Measurements from ENCODE around the gene TNFRSF8.

Gene TNFRSF8

DNA sequence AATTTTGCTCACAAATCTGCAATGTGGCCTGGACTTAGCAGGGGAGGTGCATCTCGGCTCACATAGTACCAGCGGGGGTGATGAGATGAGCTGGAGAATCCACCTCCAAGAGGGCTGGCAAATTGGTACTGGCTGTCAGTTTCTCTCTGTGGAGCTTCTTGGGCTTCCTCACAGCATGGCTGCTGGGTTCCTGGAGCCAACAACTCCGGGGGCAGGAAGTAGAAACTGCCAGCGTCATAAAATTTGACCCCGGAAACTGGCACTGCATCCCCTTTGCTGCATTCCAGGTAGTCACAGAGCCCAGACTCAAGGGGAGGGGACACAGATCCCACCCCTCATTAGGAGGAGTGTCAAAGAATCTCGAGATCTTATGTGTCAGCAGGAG lies 86.7 kb downstream of the TNFRSF8 start:
- peak overlapping the region; percentile 65 for H3K27ac Mint-ChIP-seq
- peaks cover 13% of the 10 kb centered on the region for H3K36me3 Mint-ChIP-seq (ENCODE audit: low read depth)
- H3K9me3 Mint-ChIP-seq: peaks cover 16% of the 10 kb centered on the region
- DNase-seq (no peak), ATAC-seq (no peak)
- no peaks in the 10 kb centered on the region for H3K27me3 Mint-ChIP-seq
- peaks cover 87% of the 10 kb centered on the region for H3K4me1 Mint-ChIP-seq
- no peak overlapping the region for H3K4me3 Mint-ChIP-seq

DNA sequence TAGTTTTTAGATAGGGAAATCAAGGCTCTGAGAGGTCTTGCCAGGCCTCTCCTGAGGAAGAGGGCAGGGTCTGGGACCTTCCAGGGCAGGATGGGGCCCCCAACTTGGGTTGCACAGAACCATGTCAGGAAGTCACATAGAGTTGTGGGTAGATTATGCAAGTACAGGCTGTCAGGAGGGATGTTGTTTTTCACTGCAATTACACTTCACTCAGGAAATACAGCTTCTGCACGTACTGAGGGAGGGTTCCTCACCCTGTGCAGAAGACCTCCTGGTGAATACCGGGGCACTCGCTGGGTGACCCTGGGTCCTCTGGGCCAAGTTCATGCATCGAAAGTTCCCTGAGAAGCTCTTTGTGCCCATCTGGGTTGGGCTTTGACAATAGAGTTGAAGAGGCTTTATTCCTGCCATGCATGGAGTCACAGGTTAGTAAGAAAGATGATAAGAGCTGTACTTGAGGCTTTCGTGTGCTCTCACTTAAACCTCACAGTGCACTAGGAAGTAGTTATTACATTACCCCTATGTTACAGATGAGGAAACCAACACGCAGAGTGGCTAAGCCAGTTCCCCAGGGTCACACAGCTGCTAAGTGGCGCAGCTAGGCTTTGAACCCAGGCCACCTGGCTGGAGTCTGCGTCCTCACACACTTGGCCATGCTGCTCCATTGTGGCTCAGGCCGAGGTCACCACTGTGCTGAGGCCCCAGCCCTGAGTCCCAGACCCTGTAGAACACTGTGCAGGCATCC lies 87.5 kb downstream of the TNFRSF8 start:
- Mint-ChIP-seq H3K27me3 (no peaks in the 10 kb centered on the region), H3K27ac (peak overlapping the region; percentile 65), H3K9me3 (peaks cover 16% of the 10 kb centered on the region), H3K4me1 (peaks cover 89% of the 10 kb centered on the region), H3K4me3 (peak overlapping the region; percentile 13), H3K36me3 (ENCODE audit: low read depth) (peaks cover 13% of the 10 kb centered on the region)
- no peak for DNase-seq
- peak; percentile 38 for ATAC-seq

DNA sequence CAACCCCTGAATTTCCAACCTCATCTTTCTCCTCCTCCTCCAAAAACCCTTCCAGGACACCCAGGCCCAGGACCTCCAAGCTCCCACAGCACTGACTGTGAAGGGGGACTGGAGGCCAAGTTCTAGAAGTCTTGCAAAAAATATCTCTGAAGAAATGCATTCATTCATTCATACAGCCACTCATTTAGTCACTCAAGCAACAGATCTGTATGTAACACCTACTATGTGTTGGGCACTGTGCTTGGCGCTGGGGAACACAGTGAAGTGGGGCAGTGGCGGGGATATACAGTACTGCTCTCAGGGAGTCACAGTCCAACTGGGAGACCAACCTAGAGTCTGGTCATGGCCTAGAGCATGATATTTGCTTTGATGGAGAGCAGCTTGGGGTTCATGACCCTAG lies 88.4 kb downstream of the TNFRSF8 start:
- Mint-ChIP-seq H3K4me3 (no peak overlapping the region), H3K36me3 (ENCODE audit: low read depth) (peaks cover 13% of the 10 kb centered on the region), H3K4me1 (peaks cover 93% of the 10 kb centered on the region), H3K27ac (peak overlapping the region; percentile 33), H3K27me3 (no peaks in the 10 kb centered on the region), H3K9me3 (peaks cover 16% of the 10 kb centered on the region)
- DNase-seq (no peak), ATAC-seq (no peak)

DNA sequence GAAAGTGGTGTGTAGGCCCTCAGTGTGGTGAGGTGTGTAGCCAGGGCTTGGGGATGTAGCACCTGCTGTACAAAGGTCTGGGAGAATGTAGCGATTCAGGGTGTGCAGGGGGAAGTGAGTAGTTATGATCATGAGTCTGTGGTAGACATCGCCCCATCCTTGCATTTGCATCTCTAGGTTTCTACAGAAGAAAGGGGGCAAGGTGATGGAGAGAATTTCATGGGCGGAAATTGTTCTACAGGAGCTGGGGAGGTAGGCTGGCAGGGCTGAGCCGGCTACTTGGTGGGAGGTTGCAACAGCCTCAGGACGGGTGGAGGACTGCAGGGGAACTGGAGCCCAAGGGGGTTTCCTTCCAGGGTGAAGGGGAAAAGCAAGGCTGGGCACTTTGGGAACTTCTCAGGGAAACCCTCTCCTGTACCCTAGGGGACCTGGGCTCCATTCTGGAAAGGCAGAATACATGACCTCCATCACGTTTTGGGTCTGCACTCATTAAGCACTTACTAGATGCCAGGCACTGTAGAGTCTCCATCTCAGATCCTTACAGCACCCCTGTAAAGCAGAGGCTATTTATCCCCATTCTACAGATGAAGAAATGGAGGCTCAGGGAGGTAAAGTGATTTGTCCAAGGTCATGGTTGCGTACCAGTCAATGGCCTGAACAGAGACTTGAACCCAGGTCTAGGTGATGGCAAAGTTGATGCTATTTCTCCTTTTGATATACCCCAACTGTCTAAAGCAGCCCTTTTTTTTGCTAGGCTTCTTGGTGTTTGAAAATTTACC lies 89.2 kb downstream of the TNFRSF8 start:
- peak overlapping the region; percentile 16 for H3K4me3 Mint-ChIP-seq
- ATAC-seq: peak; percentile 52
- peaks cover 92% of the 10 kb centered on the region for H3K4me1 Mint-ChIP-seq
- peak overlapping the region; percentile 78 for H3K27ac Mint-ChIP-seq
- H3K36me3 Mint-ChIP-seq (ENCODE audit: low read depth): peaks cover 13% of the 10 kb centered on the region
- H3K27me3 Mint-ChIP-seq: no peaks in the 10 kb centered on the region
- peaks cover 16% of the 10 kb centered on the region for H3K9me3 Mint-ChIP-seq
- DNase-seq: no peak

DNA sequence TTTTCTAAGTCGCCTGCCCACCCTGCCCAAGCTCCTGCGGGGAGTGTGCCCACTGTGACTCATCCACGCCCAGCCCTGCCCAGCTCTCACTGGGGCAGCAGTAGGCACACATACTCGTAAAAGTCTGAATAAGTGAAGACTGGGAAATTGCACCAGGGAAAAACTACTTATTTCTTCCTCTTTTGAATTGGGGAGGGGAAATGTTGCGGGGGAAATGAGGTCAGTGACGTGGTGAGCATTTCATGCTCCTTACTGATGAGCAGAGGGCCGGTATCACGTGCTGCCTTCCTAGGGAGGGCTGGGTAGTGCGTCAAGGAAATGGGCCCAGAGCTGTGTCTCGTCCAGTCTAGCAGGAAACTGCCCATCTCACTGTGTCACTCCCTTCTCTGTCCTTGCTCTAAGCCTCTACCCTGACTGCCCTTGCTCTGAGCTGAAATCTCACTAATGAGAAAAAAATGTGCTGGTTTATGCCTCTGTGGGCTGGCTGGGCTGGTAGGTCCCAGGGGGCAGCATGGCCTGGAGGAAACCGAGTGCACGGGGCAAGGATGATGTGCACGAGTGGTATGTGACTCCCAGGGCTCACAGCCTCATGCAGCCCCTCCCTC lies 90.2 kb downstream of the TNFRSF8 start:
- Mint-ChIP-seq H3K27me3 (no peaks in the 10 kb centered on the region), H3K4me1 (peaks cover 94% of the 10 kb centered on the region), H3K9me3 (peaks cover 16% of the 10 kb centered on the region), H3K27ac (peak overlapping the region; percentile 78), H3K36me3 (ENCODE audit: low read depth) (peaks cover 13% of the 10 kb centered on the region), H3K4me3 (no peak overlapping the region)
- ATAC-seq (peak; percentile 22), DNase-seq (peak; percentile 50)

DNA sequence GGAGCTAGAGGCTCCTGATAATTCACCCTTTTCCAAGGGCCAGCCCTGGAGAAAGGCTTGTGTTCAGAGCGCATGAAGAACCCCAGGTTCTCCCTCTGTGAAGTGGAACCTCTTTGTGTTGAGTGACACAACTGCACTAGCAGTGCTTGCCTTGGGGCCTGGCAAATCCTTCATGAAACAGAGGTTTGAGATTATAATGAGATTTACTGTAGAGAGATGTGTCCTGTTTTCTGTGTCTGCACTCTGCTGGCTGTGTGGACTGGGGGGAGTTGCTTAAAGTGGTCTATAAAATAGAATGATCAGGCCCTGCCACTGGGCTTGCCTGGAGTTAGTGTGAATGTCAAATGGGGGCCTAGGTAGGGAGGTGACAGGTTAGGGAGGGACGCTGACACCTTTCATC lies 92.2 kb downstream of the TNFRSF8 start:
- no peak for DNase-seq
- Mint-ChIP-seq H3K27me3 (no peaks in the 10 kb centered on the region), H3K4me3 (no peak overlapping the region), H3K9me3 (peaks cover 7% of the 10 kb centered on the region), H3K4me1 (peaks cover 91% of the 10 kb centered on the region), H3K27ac (no peak overlapping the region), H3K36me3 (ENCODE audit: low read depth) (peaks cover 3% of the 10 kb centered on the region)
- no peak for ATAC-seq

DNA sequence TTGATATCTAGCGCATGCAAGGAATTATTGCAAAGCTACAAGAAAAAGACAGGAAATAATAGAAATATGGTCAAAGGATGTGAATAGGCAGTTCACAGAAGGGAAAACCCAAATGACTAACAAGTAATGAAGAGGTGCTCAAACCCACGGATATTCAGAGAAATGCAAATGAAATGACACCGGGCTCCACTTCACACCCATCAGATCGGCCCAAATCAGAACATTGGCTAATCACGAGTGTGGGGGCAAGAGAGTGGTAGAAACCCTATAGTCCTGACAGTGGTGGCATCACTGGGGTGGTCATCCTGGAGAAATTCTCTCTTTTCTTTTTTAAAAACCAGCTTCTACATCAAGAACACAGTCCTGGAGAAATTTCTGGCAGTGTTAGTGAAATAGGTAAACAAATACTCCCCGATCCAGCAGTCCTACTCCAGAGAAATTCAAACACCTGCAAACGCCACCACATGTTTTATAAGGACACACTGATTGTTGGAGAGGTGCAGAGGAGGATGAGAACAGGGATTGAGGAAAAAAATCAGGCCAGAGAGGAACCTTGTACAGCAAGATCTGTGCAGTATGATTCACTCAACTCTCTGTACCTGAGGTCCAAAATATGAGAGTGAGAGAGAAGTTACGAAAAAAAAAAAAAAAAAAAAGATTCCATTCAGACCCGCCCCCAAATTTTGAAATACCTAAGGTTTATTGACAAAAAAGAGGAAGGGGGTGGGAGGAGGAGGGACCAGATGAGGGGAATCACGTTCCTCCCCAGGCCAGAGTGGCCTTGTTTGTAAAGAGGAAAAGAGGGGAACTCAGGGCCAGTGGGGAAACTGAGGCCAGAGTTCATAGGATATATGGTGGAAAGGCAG lies 94.5 kb downstream of the TNFRSF8 start:
- Mint-ChIP-seq H3K36me3 (ENCODE audit: low read depth) (peaks cover 2% of the 10 kb centered on the region), H3K9me3 (no peaks in the 10 kb centered on the region), H3K4me1 (peaks cover 91% of the 10 kb centered on the region), H3K27me3 (no peaks in the 10 kb centered on the region), H3K4me3 (peak overlapping the region; percentile 73), H3K27ac (peak overlapping the region; percentile 97)
- DNase-seq: peak; percentile 54
- peak; percentile 67 for ATAC-seq

DNA sequence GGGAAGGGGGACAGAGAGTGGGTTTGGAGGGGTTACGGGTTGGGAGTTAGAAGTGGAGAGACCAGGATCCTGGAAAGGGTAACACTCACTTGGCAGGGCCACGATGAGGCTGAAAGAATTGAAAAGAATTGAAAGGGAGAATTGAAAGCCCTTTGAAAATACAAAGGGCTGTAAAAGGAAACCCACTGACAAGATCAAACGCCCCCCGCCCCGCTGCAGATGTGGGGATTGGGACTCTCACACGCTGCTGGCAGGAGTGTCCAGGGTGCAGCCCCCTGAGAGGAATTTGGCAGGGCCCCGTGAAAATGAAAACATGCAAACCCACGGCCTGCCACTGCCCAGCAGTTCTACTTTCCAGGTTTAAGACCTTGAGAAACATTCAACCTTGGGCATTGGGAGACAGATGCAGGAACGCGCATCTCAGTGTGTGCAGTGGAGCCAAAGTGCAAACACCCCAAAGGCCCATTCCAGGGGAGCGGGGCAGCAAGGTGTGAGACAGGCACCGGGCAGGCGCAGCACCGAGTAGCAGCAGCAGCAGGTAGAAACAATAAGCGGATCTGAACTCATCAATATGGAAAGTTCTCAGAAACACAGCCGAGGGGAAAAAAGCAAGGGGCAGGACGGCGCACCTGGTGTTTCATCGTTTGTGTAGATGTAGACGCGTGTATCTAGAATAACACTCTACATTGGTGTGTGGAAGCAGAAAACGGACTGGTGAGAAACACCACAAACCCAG lies 95.4 kb downstream of the TNFRSF8 start:
- ATAC-seq: no peak
- Mint-ChIP-seq H3K27me3 (no peaks in the 10 kb centered on the region), H3K4me1 (peaks cover 91% of the 10 kb centered on the region), H3K9me3 (no peaks in the 10 kb centered on the region), H3K4me3 (peak overlapping the region; percentile 73), H3K27ac (peak overlapping the region; percentile 97), H3K36me3 (ENCODE audit: low read depth) (peaks cover 2% of the 10 kb centered on the region)
- DNase-seq: no peak

DNA sequence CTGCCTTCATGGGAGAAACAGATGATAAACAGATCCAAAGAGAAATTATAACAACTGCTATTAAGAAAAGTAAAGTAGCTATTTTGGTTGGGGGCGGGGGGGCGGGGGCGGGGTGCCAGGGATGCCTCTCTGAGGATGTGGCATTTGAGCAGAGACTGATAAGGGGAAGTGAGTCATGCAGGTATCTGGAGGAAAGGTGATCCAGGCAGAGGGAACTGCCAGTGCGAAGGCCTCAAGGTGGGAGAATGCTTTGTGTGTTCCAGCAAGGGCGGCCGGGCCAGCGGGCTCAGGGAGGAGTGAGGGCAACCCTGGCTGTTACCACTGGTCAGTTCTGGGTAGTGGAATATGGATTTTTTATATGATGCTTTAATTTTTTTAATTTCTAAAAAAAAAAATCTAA lies 96.7 kb downstream of the TNFRSF8 start:
- Mint-ChIP-seq H3K27ac (peak overlapping the region; percentile 88), H3K4me3 (no peak overlapping the region), H3K9me3 (no peaks in the 10 kb centered on the region), H3K4me1 (peaks cover 94% of the 10 kb centered on the region), H3K27me3 (no peaks in the 10 kb centered on the region), H3K36me3 (ENCODE audit: low read depth) (no peaks in the 10 kb centered on the region)
- ATAC-seq (no peak), DNase-seq (no peak)

DNA sequence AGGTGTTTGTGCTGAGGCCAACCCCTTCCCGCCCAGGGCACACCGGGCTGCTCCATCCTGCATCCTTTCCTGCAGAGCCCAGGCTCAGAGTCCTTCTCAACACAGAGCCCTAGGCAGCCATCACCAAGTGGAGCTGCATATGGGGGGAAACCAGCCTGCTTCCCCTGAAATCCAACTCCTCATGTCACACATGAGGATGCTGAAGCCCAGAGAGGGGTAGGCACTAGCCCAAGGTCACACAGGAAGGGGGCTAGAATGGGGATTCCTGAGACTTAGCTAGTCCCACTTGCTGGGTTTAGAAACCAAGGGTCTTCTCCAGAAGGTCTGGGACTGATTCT lies 98.2 kb downstream of the TNFRSF8 start:
- peaks cover 86% of the 10 kb centered on the region for H3K4me1 Mint-ChIP-seq
- DNase-seq (no peak), ATAC-seq (no peak)
- no peaks in the 10 kb centered on the region for H3K27me3 Mint-ChIP-seq
- no peaks in the 10 kb centered on the region for H3K36me3 Mint-ChIP-seq (ENCODE audit: low read depth)
- peak overlapping the region; percentile 82 for H3K27ac Mint-ChIP-seq
- peak overlapping the region; percentile 42 for H3K4me3 Mint-ChIP-seq
- no peaks in the 10 kb centered on the region for H3K9me3 Mint-ChIP-seq

DNA sequence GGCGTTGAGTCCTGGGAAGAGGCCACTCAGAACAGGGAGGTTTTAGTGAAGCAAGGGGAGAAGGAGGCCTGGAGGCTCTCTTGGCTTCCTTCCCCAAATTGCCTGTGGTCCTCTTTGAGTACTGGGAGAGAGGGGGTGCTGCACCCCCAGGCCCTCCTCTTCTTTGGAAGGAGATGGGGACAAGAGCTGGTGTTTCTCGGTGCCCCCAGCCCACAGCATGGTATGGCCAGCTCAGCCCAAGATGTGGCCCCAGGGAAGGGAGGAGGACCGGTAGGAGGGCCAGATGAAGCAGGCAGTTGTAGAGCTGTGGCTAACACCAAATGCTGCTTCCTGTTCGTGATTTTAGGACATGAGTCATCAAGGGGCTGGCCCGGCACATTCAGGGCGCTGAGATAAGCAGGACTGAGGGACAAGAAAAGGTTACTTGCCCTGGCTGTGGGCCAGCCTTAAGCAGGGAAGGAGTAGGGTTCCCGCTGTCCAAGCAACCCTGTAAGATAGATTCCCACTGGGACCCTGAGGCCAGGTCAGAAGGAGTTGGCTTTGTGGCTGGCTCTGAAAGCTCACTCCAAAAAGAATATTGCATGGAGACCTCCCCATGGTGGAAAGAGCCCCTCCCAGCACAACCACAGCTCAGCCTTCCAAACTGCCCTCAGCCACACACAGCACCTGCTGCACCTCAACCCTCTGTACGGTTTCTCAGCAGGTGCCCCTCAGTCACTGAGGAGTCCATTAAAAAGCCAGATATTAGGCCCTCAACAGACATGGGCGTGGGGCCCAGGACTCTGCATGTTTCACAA lies 98.8 kb downstream of the TNFRSF8 start:
- peak; percentile 78 for DNase-seq
- ATAC-seq: peak; percentile 86
- Mint-ChIP-seq H3K4me1 (peaks cover 86% of the 10 kb centered on the region), H3K27ac (peak overlapping the region; percentile 82), H3K4me3 (peak overlapping the region; percentile 42), H3K27me3 (no peaks in the 10 kb centered on the region), H3K9me3 (no peaks in the 10 kb centered on the region), H3K36me3 (ENCODE audit: low read depth) (no peaks in the 10 kb centered on the region)

DNA sequence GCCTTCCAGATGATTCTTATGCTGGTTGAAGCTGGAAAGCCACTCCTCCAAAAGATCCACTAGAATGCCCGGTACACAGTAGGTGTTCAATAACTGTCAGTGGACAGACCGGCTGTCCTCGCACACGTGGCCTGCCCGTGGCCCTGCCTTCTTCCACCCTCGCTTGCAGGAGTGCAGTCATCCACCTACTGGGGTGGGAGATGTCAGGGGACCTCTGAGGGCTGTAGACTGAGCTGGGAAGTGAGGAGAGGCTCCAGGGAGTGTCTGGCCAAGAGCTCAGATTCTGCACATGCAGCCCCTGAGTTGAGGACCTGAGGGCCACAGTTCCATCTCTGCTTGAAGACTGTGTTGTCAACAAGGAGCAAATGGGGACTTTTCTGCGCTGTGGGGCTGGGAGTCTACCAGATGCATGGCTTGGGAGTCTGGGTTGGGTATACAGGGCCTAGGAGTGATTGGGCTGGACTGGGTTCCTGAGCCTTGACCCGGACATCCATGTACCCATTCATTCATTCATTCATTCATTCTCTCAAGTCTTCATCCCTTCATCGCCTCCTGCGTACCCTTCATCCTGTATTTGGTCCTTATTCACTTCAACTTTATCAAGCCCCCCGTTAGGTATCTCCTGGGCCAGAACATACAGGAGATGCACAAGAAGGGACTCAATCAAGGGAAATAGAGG lies 99.5 kb downstream of the TNFRSF8 start:
- no peaks in the 10 kb centered on the region for H3K27me3 Mint-ChIP-seq
- ATAC-seq: no peak
- peak overlapping the region; percentile 82 for H3K27ac Mint-ChIP-seq
- peaks cover 80% of the 10 kb centered on the region for H3K4me1 Mint-ChIP-seq
- H3K36me3 Mint-ChIP-seq (ENCODE audit: low read depth): peaks cover 2% of the 10 kb centered on the region
- H3K4me3 Mint-ChIP-seq: peak overlapping the region; percentile 42
- DNase-seq: no peak
- no peaks in the 10 kb centered on the region for H3K9me3 Mint-ChIP-seq

DNA sequence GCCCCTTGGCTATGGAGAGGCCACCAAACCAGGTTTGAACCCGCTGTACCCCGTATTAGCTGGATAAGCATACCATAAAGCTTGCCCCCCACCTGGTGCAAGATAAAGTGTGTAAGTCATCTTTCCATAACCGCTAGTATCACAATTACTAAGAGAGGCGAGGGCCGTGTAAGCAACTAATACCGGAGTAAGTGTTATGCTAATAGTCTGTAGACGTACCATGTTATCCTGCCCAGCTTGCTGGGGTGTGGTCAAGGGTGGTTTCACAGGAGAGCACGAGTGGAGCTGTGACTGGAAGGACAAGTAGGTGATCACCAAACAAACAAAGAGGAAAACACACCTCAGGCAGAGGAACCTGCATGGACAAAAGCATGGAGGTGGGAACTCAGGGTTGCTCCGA lies 100.1 kb downstream of the TNFRSF8 start:
- ATAC-seq (peak; percentile 15), DNase-seq (peak; percentile 26)
- H3K4me3 Mint-ChIP-seq: peak overlapping the region; percentile 30
- peaks cover 8% of the 10 kb centered on the region for H3K36me3 Mint-ChIP-seq (ENCODE audit: low read depth)
- H3K4me1 Mint-ChIP-seq: peaks cover 77% of the 10 kb centered on the region
- H3K27me3 Mint-ChIP-seq: no peaks in the 10 kb centered on the region
- H3K27ac Mint-ChIP-seq: peak overlapping the region; percentile 82
- H3K9me3 Mint-ChIP-seq: no peaks in the 10 kb centered on the region

Data from activated naive CD8-positive, alpha-beta T cell treated with anti-CD3 and anti-CD28 coated beads, Interleukin-2, amount 50 U/mL, for 24 hours (primary cell).